GM20431 (cell line): ENCODE results near the gene PANX2.
"Not testable (repeated sequence)": the region's sequence is repeated elsewhere in the genome, so short reads cannot be mapped to it uniquely, and the experiment has no call there.

ENCODE experiments used
- in situ Hi-C: fragments of 300-500 bp; cut with MseI, MboI; formaldehyde crosslinking; loops from one replicate; pipeline ENCODE4 v1.15.0; 2020; ENCODE audit warnings: low sequenced_read_pairs; ENCODE audit not compliant: unreplicated experiment

Gene PANX2, protein sequence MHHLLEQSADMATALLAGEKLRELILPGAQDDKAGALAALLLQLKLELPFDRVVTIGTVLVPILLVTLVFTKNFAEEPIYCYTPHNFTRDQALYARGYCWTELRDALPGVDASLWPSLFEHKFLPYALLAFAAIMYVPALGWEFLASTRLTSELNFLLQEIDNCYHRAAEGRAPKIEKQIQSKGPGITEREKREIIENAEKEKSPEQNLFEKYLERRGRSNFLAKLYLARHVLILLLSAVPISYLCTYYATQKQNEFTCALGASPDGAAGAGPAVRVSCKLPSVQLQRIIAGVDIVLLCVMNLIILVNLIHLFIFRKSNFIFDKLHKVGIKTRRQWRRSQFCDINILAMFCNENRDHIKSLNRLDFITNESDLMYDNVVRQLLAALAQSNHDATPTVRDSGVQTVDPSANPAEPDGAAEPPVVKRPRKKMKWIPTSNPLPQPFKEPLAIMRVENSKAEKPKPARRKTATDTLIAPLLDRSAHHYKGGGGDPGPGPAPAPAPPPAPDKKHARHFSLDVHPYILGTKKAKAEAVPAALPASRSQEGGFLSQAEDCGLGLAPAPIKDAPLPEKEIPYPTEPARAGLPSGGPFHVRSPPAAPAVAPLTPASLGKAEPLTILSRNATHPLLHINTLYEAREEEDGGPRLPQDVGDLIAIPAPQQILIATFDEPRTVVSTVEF

GRCh38 chr22:50170453-50171318 lies at the start of gene PANX2:
Gene PANX2, plus strand, starts transcription at chr22:50170731. Its CDS starts 0 bp downstream, at chr22:50170731.
- in situ Hi-C loops = no loop called here

DNA sequence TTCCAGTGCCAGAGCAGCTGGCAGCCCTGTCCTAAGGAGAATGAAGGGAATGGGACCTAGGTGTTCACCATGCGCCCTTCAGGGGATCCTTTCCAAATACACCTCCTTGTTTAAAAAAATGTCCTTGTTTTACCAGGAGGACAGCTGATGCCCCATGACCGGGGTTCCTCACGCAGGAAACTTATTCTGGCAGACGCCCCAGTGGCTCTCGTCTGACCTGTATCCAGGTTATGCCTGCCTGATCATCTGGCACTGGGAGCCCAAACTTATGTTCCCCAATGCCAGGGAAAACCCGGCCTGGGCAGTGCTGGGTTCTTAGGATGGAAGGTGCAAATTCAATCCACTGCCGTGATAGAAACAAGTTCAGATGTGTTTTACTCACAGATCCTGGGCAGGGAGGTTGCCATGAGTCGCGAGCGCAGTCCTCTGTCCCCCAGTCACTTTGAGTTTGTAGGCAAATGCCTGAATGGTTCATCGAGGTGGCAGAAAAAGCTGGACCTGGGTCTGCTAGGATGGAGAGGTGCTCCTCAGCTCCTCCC lies 49.3 kb upstream of the PANX2 start:
- in situ Hi-C loops = no loop called here

- in situ Hi-C loops = no loop called here
Measured at GRCh38 chr22:50123119-50123518, 47.4 kb upstream of the PANX2 start.

DNA sequence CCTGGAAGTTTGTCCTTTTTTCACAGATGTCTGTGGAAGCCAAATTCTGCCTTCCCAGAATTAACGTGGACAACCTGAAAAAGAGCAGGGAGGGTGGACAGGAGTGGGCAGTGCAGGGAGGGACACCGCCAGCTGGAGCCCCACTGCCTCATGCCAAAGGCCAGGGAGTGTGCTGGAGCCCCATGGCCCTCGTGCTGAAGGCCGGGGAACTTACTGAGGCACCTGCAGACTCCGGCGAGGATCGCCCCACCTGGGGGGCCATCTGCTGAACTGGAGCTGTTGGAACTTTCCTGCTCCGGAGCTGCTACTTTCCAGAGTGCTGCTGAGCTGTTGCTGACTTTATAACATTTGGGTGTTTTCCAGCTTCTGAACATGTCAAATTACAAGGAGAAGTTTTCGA lies 45.5 kb upstream of the PANX2 start:
- in situ Hi-C loops = no loop called here

GRCh38 chr22:50129121-50129736 lies 41.3 kb upstream of the PANX2 start:
- in situ Hi-C loops = no loop called here

DNA sequence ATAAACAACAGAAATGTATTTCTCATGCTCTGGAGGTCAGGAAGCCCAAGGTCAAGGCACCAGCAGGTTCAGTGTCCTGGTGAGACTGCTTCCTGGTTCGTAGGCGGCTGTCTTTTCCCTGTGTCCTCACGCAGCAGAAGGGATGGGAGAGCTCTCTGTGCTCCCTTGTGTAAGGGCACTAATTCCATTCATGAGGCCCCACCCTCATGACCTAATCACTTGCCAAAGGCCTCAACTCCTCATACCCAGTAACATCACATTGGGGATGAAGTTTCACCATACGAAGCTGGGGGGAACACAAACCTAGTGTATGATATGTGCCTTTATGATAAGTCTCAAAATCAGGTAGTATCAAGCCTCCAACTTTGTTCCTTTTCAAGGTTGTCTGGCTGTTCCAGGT lies 38.6 kb upstream of the PANX2 start:
- in situ Hi-C loops = no loop called here

DNA sequence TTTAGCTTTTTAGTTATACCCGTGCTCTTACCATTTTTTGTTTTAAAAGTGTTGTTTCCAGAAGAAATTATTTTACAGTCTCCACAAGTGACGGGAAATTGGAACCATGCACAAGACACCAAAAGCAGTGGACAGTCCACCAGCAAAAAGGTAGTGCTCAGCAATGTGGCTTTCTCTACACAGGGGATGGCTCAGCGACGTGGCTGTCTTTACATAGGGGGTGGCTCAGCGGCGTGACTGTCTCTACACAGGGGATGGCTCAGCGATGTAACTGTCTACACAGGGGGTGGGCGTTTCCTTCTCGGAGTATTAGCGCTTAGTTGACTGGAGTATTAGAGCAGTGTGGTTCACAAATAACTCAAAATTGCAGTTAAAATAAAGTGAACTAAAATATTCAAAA lies 36.0 kb upstream of the PANX2 start:
- in situ Hi-C loops = no loop called here

- in situ Hi-C loops = no loop called here
Measured at GRCh38 chr22:50136581-50137015, 33.9 kb upstream of the PANX2 start.

- in situ Hi-C loops = not testable (repeated sequence)
Measured at GRCh38 chr22:50137277-50137676, 33.3 kb upstream of the PANX2 start.

DNA sequence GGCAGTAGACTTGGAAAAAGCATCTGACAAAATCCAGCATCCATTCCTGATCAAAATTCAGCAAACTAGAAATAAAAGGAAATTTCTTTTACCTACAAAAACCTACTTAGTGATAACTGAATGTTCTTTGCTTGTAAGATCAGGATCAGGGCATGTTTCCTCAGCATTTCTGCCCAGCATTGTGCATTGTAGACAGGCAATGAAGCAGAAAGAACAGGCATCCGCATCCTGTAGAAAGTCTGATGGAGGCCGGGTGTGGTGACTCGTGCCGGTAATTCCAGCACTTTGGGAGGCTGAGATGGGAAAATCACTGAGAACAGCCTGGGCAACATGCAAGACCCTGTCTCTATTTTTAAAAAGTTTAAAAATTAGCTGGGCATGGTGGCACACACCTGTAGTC lies 32.5 kb upstream of the PANX2 start:
- in situ Hi-C loops = no loop called here

GRCh38 chr22:50138988-50139387 lies 31.5 kb upstream of the PANX2 start:
- in situ Hi-C loops = no loop called here

GRCh38 chr22:50139843-50140415 lies 30.6 kb upstream of the PANX2 start:
- in situ Hi-C loops = no loop called here

GRCh38 chr22:50140615-50141014 lies 29.9 kb upstream of the PANX2 start:
- in situ Hi-C loops = no loop called here

DNA sequence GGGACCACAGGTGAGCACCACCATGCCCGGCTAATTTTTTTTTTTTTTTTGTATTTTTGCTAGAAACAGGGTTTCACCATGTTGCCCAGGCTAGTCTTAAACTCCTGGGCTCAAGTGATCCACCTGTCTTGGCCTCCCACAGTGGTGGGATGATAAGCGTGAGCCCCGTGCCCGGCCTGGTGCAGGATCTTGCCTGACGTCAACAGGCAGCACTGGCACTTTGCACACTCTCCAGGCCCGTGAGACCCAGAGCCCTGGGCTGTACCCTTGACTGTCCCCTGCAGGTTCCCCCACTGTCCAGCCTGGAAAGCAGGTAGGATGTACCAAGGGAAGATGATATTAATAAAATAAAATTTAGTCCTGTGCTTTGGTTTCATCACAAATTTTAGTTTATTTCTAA lies 29.1 kb upstream of the PANX2 start:
- in situ Hi-C loops = no loop called here

DNA sequence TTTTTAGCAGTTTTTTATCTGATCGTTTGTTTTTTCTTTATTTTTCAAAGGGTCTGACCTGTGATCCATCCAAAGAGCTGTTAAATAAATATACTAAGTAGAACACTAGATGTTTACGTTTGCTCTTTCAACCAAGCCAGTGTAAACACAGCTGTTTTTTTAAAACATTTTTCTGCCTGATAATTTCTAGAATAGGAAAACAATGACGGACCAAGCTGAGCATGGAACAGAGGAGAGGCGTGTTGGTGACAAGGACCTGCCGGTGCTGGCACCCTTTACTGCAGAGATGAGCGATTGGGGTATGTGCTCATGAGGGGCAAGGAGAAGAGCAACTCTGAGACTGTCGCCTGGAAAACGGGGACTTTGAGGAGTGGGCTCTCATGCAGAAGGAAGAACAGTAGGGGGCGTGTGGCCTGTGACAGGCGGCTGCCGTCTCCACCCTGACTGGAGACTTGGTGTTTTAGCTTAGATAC lies 28.6 kb upstream of the PANX2 start:
- in situ Hi-C loops = no loop called here

DNA sequence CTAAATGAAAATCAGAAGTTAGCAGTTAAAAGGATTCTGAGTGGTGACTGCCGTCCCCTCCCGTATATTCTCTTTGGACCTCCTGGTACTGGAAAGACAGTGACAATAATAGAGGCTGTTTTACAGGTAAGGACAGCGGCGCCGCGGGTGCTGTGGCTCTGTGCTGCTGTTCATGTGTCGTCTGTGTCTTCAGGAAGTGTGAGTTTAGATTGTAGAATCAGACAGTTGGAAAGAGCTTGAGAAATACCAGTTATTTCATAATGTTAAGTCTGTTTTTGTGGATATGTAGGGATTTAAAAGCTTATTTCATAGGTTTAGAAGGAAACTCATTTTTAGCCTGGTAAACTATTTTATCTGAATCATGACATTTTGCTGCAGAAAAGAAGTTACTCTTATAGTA lies 27.4 kb upstream of the PANX2 start:
- in situ Hi-C loops = no loop called here

GRCh38 chr22:50144005-50144614 lies 26.4 kb upstream of the PANX2 start:
- in situ Hi-C loops = no loop called here

GRCh38 chr22:50145721-50146438 lies 24.7 kb upstream of the PANX2 start:
- in situ Hi-C loops = no loop called here
